AG09309 (cell line): ENCODE data around the gene AGO3.

Experiments
- DNase-seq: peaks from one replicate; pipeline ENCODE4 v3.0.0-alpha.2; 2010; ENCODE audit warnings: low read depth
- H3K4me3 ChIP-seq: 2 replicates; pipeline ENCODE4 v1.5.1; 2011; ENCODE audit warnings: mild to moderate bottlenecking, low read depth, low read length, moderate library complexity; ENCODE audit not compliant: control insufficient read depth
- CTCF ChIP-seq: IDR thresholded peaks from 2 replicates; pipeline ENCODE4 v1.5.1; 2011; ENCODE audit warnings: mild to moderate bottlenecking, low read depth, low read length, inconsistent platforms; ENCODE audit not compliant: insufficient read depth, control insufficient read depth; ENCODE audit errors: missing control alignments

AGO3 gene

GRCh38 chr1:35894656-35895055, 36.2 kb upstream of the AGO3 start:
- DNase-seq, result no peak
- no peak for TF ChIP-seq CTCF
- H3K4me3 ChIP-seq, result no peak overlapping the region

- H3K4me3 ChIP-seq, result no peak overlapping the region
- peak; percentile 11 for TF ChIP-seq CTCF
Measured at GRCh38 chr1:35899941-35900340, 31.0 kb upstream of the AGO3 start.

GRCh38 chr1:35901235-35901634, 29.7 kb upstream of the AGO3 start:
- no peak for TF ChIP-seq CTCF
- DNase-seq, result no peak
- H3K4me3 ChIP-seq, result no peak overlapping the region

More at GRCh38 chr1:35899941-35900340, 31.0 kb upstream of the AGO3 start:
- no peak for DNase-seq

- no peak for TF ChIP-seq CTCF
- DNase-seq, result no peak
- no peak overlapping the region for H3K4me3 ChIP-seq
Measured at GRCh38 chr1:35902671-35903070, 28.2 kb upstream of the AGO3 start.

GRCh38 chr1:35914717-35915116, 16.2 kb upstream of the AGO3 start:
- no peak overlapping the region for H3K4me3 ChIP-seq
- no peak for DNase-seq
- no peak for TF ChIP-seq CTCF

- TF ChIP-seq CTCF, result no peak
- DNase-seq, result no peak
- H3K4me3 ChIP-seq, result no peak overlapping the region
Measured at GRCh38 chr1:35915693-35916092, 15.2 kb upstream of the AGO3 start.

- TF ChIP-seq CTCF, result no peak
- no peak overlapping the region for H3K4me3 ChIP-seq
Measured at GRCh38 chr1:35923791-35924221, 7.1 kb upstream of the AGO3 start.

More at GRCh38 chr1:35923791-35924221, 7.1 kb upstream of the AGO3 start:
- DNase-seq, result no peak
